GM12801 (cell line): Measurements from ENCODE around the gene TBXAS1.

Source experiments
- TF ChIP-seq, protein P1 (sequence below): IDR thresholded peaks from one replicate; pipeline ENCODE4 v1.5.1; 2011; ENCODE audit warnings: control low read depth; ENCODE audit not compliant: insufficient read length; ENCODE audit errors: extremely low read depth

The TBXAS1 gene

GRCh38 chr7:140033779-140034363 lies 204.8 kb downstream of the TBXAS1 start:
- TF ChIP-seq, protein P1, sequence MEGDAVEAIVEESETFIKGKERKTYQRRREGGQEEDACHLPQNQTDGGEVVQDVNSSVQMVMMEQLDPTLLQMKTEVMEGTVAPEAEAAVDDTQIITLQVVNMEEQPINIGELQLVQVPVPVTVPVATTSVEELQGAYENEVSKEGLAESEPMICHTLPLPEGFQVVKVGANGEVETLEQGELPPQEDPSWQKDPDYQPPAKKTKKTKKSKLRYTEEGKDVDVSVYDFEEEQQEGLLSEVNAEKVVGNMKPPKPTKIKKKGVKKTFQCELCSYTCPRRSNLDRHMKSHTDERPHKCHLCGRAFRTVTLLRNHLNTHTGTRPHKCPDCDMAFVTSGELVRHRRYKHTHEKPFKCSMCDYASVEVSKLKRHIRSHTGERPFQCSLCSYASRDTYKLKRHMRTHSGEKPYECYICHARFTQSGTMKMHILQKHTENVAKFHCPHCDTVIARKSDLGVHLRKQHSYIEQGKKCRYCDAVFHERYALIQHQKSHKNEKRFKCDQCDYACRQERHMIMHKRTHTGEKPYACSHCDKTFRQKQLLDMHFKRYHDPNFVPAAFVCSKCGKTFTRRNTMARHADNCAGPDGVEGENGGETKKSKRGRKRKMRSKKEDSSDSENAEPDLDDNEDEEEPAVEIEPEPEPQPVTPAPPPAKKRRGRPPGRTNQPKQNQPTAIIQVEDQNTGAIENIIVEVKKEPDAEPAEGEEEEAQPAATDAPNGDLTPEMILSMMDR, result no peak

DNA sequence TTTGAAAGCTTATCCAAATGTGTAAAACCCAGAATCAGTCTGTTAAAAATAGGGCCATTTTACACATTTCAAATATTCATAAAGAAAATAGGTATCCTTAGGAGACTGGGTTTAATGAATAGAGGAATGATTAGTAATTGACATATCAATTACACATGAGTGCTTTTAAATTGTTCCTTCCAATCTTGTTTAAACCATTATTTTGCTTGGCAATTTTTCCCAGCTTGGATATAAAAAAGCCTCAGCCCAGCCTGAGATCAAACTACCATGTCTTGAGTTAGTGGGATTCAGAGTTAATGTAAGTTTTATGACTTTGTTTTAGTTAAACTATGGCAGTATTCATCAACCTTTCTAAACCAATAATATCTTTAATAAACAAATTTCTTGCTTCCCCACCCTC lies 205.4 kb downstream of the TBXAS1 start:
- TF ChIP-seq, protein P1, result no peak

GRCh38 chr7:140035400-140036223 lies 206.5 kb downstream of the TBXAS1 start:
- TF ChIP-seq, protein P1, result no peak

- TF ChIP-seq, protein P1, result no peak
Observed at GRCh38 chr7:140036224-140036962, 207.3 kb downstream of the TBXAS1 start.

DNA sequence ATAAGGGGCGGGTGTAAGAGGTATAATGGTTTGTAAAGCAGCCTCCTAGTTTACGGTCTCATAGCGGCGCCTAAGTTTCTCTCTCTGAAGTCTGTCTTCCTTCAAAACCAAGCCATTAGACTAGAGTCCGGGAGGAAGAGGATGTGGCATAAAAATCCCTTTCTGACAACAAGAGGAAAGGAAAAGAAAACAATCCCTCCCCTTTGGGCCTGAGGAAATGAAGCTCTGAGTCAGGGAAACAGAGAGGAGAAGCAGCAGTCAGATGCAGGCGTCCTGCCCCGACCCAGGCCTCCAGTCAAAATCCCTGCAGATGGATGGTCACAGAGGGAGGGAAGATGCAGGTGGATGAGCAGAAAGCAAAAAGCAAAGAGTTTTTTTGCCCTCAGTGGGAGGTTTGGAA lies 210.0 kb downstream of the TBXAS1 start:
- TF ChIP-seq, protein P1, result no peak

DNA sequence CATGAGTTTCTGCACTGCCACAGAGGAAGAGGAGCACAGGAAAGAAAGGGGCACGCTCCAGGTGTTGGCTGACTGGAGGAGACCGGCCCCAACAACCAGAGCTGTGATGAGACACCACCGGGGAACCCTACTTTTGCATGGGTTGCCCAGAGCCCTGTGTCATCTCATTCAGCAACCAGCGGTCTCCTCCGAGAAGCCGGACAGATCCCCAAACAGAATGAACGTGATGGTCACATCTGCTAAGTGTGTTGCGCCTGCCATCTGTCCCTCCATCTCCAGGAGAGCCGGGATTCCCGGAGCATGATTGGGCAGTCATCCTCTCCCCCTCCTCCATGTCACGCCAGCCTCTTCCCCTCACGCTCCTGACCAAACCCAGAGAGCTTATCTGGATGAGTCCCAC lies 210.8 kb downstream of the TBXAS1 start:
- TF ChIP-seq, protein P1, result no peak

DNA sequence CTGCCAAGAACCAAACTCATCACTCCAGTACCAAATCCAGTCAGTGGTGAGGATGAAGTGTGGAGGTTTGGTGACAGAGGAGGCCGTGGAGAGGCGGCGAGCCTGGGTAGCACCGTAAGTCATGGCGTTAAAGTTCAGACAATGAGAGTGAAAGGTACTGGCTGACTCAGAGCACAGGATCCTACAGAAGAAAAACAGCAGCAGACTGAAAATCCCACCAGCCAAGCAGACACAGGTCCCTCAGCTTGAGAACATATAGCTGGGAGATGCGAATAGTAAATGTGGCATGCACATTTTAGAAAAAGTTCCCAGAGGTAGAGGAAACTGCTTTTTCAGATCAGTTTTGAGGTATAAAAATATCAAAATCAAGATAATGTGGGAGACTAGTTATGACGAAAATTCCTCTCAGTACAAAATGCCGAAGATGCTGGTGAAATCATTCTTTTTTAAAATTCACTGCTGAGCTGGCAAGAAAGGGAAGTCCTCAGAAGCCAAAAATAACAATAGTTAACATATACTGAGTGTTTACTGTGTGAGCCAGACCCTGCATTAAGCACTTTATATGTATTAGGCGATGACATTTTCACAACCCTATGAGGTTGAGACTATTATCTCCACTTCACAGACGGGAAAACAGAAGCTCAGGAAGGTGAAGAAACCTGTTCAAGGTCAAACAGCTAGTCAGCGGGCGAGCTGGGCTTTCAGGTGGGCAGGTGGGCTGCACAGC lies 212.8 kb downstream of the TBXAS1 start:
- TF ChIP-seq, protein P1, result no peak
